GM21825 (cell line): Measurements from ENCODE around the gene TCF3.

Source experiments
- ATAC-seq: cut with Tn5 transposase; IDR thresholded peaks from one replicate; pipeline ENCODE4 v1.9.1; 2021; ENCODE audit warnings: mild to moderate bottlenecking, moderate library complexity; ENCODE audit not compliant: unreplicated experiment

Gene TCF3

DNA sequence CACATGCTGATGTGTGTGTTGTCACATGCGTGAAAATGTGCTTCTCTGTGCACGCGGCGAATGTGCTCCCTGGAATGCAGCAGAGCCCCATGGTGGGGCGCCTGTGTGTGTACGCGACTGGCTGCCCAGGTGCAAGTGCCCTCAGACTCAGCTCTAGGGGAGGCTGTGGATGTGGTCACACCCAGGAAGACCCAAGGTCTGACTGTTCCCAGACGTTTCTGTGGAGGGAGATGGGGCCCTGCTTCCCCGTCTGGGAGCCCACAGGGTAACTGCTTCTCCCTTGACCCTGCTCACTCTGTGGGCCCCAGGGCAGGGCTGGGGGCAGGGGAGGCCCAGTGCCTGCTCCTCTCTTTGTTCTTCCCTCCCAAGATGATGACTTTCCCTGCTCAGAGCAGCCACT lies 39.3 kb downstream of the TCF3 start:
- no peak for ATAC-seq

DNA sequence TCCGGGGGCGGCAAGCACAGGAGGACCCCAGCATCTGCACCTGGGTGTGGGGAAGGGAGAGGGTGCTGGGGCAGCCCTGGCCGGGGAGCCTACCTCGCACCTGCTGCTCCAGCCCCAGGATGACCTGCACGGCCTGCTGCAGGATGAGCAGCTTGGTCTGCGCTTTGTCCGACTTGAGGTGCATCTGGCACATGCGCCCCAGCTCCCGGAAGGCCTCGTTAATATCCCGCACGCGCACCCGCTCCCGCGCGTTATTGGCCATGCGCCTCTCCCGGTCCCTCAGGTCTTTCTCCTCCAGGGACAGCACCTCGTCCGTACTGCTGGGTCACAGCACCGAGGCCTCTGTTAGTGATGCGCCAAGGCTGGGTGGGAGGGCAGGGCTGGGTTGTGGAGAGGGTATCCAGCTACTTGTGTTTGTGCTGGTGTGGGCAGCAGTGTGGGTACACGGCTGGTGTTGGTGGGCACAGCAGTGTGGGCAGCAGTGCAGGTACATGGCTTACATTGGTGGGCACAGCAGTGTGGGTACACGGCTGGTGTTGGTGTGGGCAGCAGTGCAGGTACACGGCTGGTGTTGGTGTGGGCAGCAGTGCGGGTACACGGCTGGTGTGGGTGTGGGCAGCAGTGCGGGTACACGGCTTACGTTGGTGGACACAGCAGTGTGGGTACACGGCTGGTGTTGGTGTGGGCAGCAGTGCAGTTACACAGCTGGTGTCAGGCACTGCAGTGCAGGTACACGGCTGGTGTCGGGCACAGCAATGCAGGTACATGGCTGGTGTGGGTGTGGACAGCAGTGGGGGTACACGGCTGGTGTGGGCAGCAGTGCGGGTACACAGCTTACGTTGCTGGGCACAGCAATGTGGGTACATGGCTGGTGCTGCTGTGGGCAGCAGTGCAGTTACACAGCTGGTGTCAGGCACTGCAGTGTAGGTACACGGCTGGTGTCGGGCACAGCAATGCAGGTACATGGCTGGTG lies 40.0 kb downstream of the TCF3 start:
- no peak for ATAC-seq

DNA sequence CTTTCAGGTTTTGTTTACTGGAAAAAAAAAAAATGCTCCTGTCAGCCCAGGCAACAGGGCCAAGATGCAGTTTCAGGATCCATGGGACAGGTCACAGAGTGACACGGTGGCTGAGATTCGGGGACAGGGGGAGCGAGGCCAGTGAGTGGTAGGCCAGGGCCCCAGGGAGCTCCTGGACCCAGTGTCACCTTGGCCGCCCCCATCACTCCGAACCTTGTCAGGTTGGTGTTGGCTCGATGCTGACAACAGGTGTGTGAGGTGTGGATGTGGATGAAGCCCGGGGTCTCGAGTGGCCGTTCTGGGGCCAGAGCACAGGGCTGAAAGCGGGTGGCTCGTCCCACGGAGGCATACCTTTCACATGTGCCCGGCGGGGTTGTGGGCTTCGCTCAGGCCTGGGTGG lies 41.1 kb downstream of the TCF3 start:
- ATAC-seq = no peak

DNA sequence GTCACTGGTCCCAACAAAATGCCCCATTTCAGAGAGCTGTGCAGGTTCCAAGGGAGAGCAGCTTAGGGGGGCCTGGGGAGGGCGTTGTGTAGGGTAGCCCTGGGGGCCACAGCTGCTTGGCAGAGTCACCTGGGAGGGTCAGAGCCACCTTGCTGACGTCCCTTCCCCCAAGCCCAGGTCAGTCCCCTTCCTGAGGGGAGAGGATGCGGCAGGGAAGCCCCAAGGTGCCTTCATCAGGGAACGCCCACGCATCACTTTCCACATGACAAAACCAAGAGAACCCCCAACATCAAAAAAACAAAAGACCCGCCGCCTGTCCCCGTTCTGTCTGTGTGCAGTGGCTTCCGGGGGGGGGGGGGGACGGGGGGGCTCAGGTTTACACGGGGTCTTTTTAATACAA lies 41.8 kb downstream of the TCF3 start:
- no peak for ATAC-seq

DNA sequence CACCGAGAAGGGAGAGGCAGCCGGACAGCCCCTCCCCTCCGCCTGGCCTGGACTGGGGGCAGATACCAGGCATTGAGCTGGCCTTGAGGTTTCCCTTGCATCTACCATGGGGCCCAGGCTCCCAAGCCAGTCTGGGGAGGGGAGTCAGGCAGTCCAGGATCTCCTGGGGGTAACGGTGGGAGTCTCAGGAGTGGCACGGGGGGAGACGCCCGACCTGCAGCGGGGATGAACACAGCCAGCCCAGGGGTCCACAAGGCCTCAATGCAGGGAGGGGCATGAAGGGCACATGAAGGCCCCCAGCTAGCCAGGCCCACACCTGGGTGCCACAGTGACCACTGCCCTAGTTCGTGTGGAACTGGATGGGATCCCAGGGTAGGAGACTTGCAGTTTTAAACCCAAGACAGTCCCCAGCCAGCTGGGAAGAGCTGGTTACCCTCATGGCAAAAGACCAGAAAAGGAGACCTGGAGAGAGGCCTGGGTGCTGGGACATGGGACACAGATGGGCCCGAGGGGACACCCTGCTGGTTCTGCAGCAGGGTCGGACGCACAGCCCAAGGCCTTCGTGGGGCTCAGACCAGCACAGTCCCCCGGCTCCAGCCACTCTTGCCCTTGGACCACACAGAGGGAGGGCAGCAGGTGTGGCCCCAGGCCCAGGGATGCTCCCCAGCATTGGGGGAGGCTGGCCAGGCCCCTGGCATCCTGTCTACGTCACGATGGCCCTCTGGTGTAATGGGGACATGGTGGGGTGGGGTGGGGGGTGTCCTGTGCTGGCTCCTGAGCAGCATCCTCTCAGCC lies 42.5 kb downstream of the TCF3 start:
- ATAC-seq = no peak

DNA sequence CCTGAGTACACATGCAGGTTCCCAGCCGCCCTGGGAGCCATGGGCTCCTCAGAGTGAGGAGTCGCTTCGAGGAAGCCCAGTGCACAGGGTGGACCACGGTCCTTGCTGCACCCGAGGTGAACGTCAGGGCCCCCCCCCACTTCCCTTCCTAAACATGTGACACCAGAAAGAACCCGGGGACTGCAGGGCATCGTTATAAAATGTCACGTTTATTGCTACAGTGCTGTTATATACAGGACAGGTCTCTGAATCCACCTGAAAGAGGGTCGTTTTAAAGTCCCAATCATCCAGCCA lies 43.4 kb downstream of the TCF3 start:
- ATAC-seq = no peak

DNA sequence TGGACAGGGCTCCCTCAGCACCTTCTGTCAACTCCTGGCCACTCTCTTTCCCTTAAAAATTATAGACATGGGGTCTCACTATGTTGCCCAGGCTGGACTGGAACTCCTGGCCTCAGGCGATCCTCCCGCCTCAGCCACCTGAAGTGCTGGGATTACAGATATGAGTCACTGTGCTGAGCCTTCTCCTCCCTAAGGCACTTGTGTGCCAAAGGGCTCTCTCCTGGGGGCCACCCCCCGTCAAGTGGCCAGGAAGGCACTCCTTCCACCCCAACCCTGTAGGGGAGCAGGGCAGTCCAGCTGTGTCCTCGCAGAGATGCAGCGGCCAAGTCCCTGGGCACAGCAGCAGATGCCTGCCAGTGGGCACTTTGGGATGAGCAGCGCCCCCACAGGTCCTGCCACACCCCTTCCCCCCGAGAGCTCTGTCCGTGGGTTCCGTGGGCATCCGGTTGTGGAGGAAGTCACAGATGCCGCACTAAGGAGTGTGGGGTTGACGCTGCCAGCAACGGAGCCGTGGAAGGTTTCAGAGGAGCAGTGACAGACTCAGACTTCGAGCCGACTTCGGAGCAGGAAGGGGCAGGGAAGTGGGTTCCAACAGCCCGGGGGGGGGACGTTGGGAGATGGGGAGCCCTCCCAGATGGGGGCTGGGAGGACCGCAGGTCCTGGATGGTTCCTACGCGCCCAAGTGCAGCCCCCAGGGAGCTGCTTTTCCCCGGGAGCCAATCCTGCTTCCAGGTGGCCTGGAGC lies 43.9 kb downstream of the TCF3 start:
- no peak for ATAC-seq

DNA sequence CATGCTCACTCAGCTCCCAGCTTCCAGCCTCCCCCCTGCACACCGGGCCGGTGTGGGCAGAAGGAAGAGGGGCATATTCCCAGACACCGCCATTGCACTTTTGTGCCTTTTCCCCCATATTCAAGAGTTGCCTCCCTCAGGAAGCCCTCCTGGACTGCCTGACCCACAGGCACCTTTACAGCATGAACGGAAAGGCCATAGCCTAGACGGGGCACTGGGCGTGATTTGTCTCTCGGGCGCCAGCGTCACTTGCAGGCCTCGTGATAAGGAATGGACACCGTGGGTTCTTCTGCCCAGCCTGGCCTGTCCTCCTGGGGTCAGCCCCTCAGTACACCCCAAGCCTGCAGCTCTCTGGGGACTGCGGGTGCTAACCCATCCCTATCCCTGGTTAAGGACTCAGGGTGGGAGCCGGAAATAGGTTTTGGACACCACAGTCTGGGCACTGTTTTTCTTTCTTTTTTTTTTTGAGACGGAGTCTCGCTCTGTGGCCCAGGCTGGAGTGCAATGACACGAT lies 46.2 kb downstream of the TCF3 start:
- no peak for ATAC-seq

DNA sequence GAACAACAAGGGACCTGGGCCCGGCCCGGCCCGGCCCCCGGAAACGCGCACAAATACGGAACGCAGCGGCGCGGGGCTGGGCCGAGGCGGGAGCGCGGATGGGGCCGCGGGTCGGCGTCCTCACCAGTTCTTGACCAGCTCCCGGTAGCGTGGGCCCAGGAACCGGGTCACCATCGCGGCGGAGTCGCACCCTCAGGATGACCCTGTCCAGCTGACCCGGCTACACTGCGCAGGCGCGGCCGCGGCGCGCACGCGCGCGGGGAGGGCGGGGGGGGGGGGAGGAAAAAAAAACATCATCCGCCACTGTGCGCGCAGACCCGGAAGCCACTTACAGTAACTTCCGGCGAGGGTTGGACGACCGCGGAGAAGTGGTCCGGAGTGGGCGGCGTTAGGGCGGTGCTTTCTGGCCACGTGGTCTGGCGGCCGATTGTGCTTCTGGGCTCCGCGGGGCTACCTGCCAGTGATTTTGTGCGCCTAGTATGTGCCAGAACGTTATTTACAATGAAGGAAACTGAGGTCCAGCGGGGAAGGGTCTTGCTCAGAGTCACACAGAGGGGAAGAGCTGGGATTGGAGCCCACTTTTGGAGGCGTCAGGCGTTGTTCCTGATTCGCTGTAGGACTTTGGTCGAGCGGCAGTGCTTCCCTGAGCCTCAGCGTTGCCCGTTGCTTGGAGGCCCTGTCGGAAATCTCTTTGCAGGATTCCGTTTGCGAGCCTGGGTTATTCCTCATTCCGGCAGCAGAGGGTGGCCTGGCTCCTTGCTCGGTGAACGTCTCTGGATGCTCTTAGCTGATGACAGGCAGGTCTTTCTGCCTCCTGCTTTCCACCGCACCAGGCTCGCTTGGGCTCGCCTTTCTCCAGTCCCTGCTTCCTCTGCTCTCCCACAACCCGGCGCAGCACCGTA lies 46.9 kb downstream of the TCF3 start, which contains the start of gene UQCR11:
TSS of gene UQCR11 (minus strand) at position 227 of the 902 bp plus-strand sequence. CDS start at position 174, 53 bp downstream.
- ATAC-seq = peak; percentile 75

DNA sequence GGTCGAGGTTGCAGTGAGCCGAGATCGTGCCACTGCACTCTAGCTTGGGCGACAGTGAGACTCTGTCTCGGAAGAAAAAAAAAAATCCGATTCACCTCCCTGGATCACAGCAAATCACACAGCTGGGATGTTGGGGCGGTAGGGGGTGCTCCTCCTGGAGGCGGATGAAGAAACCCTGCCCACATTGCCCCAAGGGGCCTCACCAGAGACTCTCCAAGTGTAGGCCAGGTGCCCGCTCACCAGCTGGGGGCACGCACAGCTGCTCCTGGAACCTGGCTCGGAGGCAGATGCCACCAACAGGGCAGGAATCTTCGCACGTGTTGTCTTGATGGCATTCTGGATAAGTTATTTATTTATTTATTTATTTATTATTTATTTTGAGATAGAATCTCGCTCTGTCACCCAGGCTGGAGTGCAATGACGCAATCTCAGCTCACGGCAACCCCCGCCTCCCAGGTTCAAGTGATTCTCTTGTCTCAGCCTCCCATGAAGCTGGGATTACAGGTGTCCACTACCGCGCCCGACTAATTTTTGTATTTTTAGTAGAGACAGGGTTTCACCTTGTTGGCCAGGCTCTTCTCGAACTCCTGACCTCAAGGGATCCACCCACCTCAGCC lies 50.2 kb downstream of the TCF3 start:
- no peak for ATAC-seq

DNA sequence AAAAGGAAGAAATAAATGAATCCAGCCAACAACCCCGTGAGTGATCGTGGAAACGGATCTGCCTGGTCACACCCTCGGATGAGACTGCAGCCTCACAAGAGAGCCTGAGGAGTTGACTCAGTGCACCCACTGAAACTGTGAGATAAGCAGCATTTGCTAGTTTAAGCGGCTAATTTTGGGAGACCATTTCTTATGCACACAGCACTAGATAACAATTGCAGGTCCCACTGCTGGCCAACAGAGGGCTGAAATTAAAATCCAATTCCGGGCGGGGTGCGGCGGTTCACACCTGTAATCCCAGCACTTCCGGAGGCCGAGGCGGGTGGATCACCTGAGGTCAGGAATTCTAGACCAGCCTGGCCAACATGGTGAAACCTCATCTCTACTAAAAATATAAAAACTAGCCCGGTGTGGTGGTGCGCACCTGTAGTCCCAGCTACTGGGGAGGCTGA lies 50.8 kb downstream of the TCF3 start:
- ATAC-seq = no peak

DNA sequence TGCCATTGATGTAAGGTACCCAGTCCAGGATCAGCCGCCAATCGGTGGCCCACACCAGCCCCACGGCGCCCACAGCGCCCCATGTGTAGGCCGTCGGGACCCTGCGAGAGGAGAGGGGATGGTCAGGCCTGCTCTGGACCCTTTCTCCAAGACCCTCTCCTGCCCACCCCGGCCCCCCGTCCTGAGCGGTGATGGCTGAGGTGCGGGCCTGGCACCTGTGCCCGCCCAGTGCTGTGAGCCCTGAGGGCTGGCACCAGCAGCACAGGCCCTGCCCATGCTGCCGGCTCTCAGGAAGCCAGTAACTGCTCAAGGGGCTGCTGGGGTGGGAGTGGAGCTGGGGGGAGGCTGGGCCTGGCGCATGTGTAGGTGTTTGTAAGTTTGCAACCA lies 53.0 kb downstream of the TCF3 start:
- no peak for ATAC-seq

DNA sequence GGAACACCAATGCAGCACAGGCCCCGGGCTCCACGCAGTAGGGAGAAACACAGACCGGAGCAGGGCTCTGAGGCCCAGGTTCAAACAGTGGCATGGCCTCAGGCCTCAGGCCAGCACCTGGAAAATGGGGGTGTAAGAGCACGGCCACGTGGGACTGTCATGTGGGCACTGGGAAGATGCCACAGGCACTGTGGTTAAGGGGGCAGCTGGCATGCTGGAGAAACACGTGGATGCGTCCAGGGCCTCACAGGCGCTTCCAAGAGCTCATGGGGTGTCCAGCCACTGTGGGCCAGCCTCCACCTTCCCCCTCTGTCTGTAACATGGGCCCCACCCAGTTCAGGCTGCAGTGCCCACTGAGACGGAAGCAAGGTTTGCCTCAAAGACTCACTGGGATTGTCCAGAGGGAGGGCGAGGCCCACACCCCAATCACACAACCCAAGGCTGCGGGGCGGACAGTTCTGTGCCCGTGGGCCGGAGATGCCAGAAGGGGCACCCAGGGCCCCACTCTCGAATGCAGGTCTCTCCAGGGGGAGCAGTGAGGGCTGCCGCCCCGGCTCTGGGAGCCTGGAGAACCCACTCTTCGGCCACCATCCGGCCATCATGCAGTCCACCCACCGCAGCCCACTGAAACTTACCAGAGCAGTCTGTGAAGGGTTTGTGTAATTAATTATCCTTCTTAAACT lies 53.5 kb downstream of the TCF3 start:
- no peak for ATAC-seq

DNA sequence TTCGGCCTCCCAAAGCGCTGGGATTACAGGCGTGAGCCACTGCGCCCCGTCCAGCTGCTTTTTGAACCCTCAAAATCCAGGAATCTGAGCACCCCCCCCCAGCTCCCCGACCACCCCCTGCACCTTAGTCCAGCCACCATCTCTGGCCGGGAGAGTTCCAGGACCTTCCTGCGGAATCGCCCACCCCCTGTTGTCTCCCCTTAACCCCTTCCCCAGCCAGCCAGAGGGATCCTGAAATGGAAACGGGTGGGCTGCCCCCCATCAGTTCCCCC lies 59.0 kb downstream of the TCF3 start:
- ATAC-seq = no peak

DNA sequence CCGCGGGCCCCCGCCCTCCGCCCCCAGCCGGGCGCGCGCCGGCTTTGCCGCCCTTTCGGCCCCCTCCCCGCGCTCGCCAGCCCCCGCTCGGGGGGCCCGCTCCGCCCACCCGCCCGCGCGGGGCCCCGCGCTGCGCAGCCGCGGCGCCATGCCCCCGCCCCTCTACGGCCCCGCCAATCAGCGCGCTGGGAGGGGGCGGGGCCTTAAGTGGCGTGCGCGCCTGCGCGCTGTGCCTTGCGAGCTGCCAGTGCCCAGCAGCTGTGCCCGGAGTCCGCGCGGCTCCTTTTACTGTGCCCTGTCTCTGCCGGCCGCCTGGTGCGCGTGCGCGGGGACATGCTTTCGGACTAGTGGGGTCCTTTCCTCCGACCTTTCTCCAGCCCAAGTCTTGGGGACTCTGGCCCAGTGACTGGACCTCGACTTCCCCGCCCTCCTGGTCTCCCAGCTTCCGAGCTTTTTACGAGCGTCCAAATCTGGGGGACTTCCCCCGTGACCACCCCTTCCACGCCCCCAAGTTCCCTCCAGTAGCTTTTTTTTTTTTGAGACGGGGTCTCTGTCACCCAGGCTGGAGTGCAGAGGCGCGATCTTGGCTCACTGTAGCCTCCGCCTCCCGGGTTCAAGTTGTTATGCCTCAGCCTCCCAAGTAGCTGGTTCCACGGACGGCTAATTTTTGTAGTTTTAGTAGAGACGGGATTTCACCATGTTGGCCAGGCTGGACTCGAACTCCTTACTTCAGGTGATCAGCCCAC lies 59.5 kb downstream of the TCF3 start, which contains the start of gene MBD3:
TSS of gene MBD3 (minus strand) at position 111 of the 746 bp plus-strand sequence. CDS start 234 bp downstream, outside the sequence.
- ATAC-seq = peak; percentile 61

DNA sequence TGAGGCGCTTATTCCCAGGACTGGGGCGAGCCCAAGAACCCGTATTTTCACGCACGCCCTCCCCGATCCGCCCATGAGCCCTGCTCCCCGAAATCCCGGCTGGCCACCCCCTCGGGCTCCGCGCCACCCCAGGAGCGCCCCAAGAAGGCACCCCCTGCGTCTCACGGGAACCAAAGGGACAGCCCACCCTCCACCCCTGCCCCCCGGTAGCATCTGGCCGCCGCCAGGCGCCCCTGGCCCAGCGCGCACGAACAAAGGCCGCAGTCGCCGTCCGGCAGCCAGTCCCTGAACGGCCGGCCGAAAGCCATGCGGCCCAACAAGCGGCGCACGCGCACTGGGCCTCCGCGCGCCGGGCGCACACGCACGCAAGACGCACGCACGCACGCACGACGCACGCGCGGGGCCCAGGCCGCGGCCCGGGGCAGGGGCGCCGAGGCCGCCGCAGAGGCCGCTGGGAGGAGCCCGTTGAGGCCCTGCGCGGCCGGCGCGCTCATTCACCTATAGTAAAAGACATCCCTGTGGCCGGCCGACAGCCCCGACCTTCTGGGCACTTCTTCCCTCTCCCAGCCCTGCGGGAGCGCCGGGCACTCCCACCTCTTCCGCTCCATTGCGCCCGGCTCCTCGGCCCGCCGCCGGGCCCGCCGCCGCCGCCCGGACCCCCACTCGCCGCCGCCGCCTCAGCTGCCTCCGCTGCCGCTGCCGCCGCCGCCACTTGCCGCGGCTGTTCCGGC lies 60.2 kb downstream of the TCF3 start:
- ATAC-seq = peak; percentile 64

DNA sequence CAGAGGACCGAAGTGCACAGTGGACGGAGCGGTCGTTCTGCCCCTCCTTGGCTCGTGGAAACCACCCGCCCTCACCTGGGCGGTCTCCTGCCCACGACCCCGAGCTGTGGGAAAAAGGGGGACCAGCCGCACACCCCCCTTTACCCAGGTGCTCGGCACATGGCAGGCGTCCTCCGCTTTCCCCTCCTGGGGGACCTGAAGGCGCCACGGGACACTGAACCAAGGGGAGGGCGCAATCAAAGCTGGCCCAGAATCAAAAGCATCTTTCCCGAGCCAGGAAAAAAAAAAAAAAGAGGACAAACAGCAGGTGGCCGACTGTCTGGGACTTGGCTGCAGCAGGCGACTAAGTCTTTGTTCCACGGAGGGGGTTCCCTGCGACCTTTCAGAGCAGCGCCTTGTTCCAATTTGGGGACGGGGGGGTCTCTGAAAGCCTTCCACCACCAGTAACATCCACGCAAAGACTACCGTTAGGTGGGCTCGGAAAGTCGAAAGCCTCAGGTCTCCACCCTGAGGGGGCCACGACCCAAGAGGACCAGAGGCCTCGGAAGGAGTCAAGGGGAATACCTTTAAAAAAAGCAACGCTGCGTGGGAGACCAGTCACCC lies 60.9 kb downstream of the TCF3 start:
- no peak for ATAC-seq
